SK-N-SH (cell line): Measurements from ENCODE around the gene FAM151A. TPM values are rescaled to one million over a fixed set of nuclear protein-coding genes. Genes with fewer than 3 reads are reported as not detected.

Source experiments
- CTCF ChIA-PET: fragments of 300-600, 350-600 bp; formaldehyde crosslinking; extraction: SDS; loops from one replicate; lab custom pipeline; 2021; lab: Yijun Ruan, JAX
- POLR2A ChIA-PET: fragments of 350-600 bp; sonication (Branson Sonifier 250); formaldehyde crosslinking; extraction: SDS; loops from one replicate; lab custom pipeline; 2020; ENCODE audit warnings: antibody characterized with exemption, inconsistent platforms; lab: Yijun Ruan, JAX
- DNase-seq: peaks from one replicate; pipeline ENCODE4 v3.0.0; 2012
- H2AFZ ChIP-seq: fragments of 200-600 bp; sonication (generic); 2 replicates; pipeline ENCODE4 v1.8.1; 2016; ENCODE audit warnings: antibody characterized with exemption, mild to moderate bottlenecking, low read depth
- H3F3A ChIP-seq: fragments of 200-600 bp; sonication (generic); replicated peaks from 2 replicates; pipeline ENCODE3; 2016; ENCODE audit warnings: antibody characterized with exemption, mild to moderate bottlenecking; ENCODE audit not compliant: insufficient read depth
- H3K27ac ChIP-seq, 2 experiments: fragments of 200-500 bp in 1 of 2; fragments of 200-600 bp in 1 of 2; sonication (Bioruptor generic) in 1 of 2; sonication (generic), shearing (Covaris generic) in 1 of 2; 2 replicates each; pipeline versions ENCODE4 v1.5.1 to v1.6.1; 2014 to 2016; ENCODE audit warnings: low read depth in 2 of 2, inconsistent platforms in 1 of 2, low read length in 1 of 2, mild to moderate bottlenecking in 1 of 2, mixed read lengths in 1 of 2
- H3K27me3 ChIP-seq: fragments of 200-600 bp; sonication (generic), shearing (Covaris generic); 2 replicates; pipeline ENCODE4 v1.6.1; 2016; ENCODE audit warnings: mixed run types; ENCODE audit not compliant: insufficient read depth
- H3K36me3 ChIP-seq, 2 experiments: fragments of 200-500 bp in 1 of 2; fragments of 200-600 bp in 1 of 2; sonication (Bioruptor generic) in 1 of 2; sonication (generic) in 1 of 2; replicated peaks in 1 of 2; 2 replicates each; pipeline versions ENCODE3 to v1.5.1; 2014 to 2016; ENCODE audit warnings: low read length in 1 of 2, mild to moderate bottlenecking in 1 of 2; ENCODE audit not compliant: insufficient read depth in 2 of 2, control insufficient read depth in 1 of 2
- H3K4me1 ChIP-seq, 2 experiments: fragments of 200-500 bp in 1 of 2; fragments of 200-600 bp in 1 of 2; sonication (Bioruptor generic) in 1 of 2; sonication (generic), shearing (Covaris generic) in 1 of 2; 2 replicates each; pipeline versions ENCODE4 v1.5.1 to v1.6.1; 2014 to 2016; ENCODE audit warnings: low read depth in 1 of 2, low read length in 1 of 2, mixed run types in 1 of 2; ENCODE audit not compliant: insufficient read depth in 2 of 2, control insufficient read depth in 1 of 2
- H3K4me2 ChIP-seq: fragments of 200-600 bp; sonication (generic), shearing (Covaris generic); 2 replicates; pipeline ENCODE4 v1.6.1; 2017; ENCODE audit warnings: mixed run types
- H3K4me3 ChIP-seq, 2 experiments: fragments of 200-500 bp in 1 of 2; fragments of 200-600 bp in 1 of 2; sonication (Bioruptor generic) in 1 of 2; sonication (generic), shearing (Covaris generic) in 1 of 2; 2 replicates each; pipeline versions ENCODE4 v1.5.1 to v1.8.1; 2014 to 2016; ENCODE audit warnings: low read depth in 2 of 2, inconsistent platforms in 1 of 2, low read length in 1 of 2, mild to moderate bottlenecking in 1 of 2, mixed read lengths in 1 of 2, moderate library complexity in 1 of 2
- H3K79me2 ChIP-seq: fragments of 200-600 bp; sonication (generic); 2 replicates; pipeline ENCODE4 v1.8.1; 2017; ENCODE audit warnings: mild to moderate bottlenecking; ENCODE audit not compliant: insufficient read depth
- H3K9ac ChIP-seq: fragments of 200-600 bp; sonication (generic); 2 replicates; pipeline ENCODE4 v1.6.1; 2017; ENCODE audit warnings: mixed run types
- H3K9me2 ChIP-seq: fragments of 200-600 bp; sonication (generic); 2 replicates; pipeline ENCODE4 v1.6.1; 2017; ENCODE audit warnings: mixed run types
- H3K9me3 ChIP-seq: fragments of 200-600 bp; sonication (generic); 2 replicates; pipeline ENCODE4 v1.6.1; 2017; ENCODE audit warnings: mixed run types, mild to moderate bottlenecking, moderate library complexity
- H4K20me1 ChIP-seq: fragments of 200-600 bp; sonication (generic); 2 replicates; pipeline ENCODE4 v1.6.1; 2017; ENCODE audit warnings: mild to moderate bottlenecking, mixed run types; ENCODE audit not compliant: insufficient read depth
- CHD2 ChIP-seq: fragments of 150-350 bp; IDR thresholded peaks from 2 replicates; pipeline ENCODE4 v1.6.1; 2018; ENCODE audit warnings: low read length; ENCODE audit not compliant: partially characterized antibody
- FOSL2 ChIP-seq: IDR thresholded peaks from 2 replicates; pipeline ENCODE4 v1.4.0; 2012; ENCODE audit warnings: low read depth, mild to moderate bottlenecking, moderate library complexity, borderline replicate concordance
- FOXJ3 ChIP-seq: sonication (generic); formaldehyde crosslinking; IDR thresholded peaks from 2 replicates; pipeline ENCODE4 v1.5.1; 2020; ENCODE audit warnings: mild to moderate bottlenecking, missing genetic modification reagents
- FOXM1 ChIP-seq: IDR thresholded peaks from 2 replicates; pipeline ENCODE4 v1.4.0; 2012; ENCODE audit warnings: low read depth, mild to moderate bottlenecking
- GATA2 ChIP-seq: sonication (generic); formaldehyde crosslinking; IDR thresholded peaks from 2 replicates; pipeline ENCODE4 v1.5.0; 2020; ENCODE audit warnings: mild to moderate bottlenecking, missing genetic modification reagents
- POLR2AphosphoS5 ChIP-seq: IDR thresholded peaks from 2 replicates; pipeline ENCODE4 v1.6.1; 2012; ENCODE audit warnings: low read depth, low read length
- RFX5 ChIP-seq: IDR thresholded peaks from 2 replicates; pipeline ENCODE4 v1.6.1; 2012; ENCODE audit warnings: mild to moderate bottlenecking, improper control_type of control experiment, low read length
- RXRA ChIP-seq: IDR thresholded peaks from 2 replicates; pipeline ENCODE4 v1.4.0; 2012; ENCODE audit warnings: low read depth, mild to moderate bottlenecking, borderline replicate concordance
- WGBS: methylation state at CpG from one replicate; pipeline ENCODE4 v1.1.6; 2017; ENCODE audit warnings: low lambda C conversion rate; 5-methylcytosine and 5-hydroxymethylcytosine counted together
- polyA plus RNA-seq, 3 experiments: library from polyadenylated mRNA; depleted of rRNA; stranded (reverse); fragments of >200 nt; gene quantifications; 2 replicates each; pipeline ENCODE4 v1.2.3, GENCODE V29; 2012
- TF ChIP-seq, protein P1 (sequence below): fragments of 200-600 bp; sonication (generic); IDR thresholded peaks from 2 replicates; pipeline ENCODE4 v1.6.1; 2017; ENCODE audit warnings: antibody characterized with exemption, mild to moderate bottlenecking, moderate library complexity
- TF ChIP-seq, protein P2 (sequence below): IDR thresholded peaks from 2 replicates; pipeline ENCODE4 v1.6.1; 2012; ENCODE audit warnings: mild to moderate bottlenecking, low read depth, low read length, moderate library complexity
- TF ChIP-seq, protein P3 (sequence below): IDR thresholded peaks from 2 replicates; pipeline ENCODE4 v1.4.0; 2012; ENCODE audit warnings: low read depth, borderline replicate concordance

Gene FAM151A
- polyA plus RNA-seq, 1 of the 3 experiments (the other 2 are of a cell fraction), result not detected

DNA sequence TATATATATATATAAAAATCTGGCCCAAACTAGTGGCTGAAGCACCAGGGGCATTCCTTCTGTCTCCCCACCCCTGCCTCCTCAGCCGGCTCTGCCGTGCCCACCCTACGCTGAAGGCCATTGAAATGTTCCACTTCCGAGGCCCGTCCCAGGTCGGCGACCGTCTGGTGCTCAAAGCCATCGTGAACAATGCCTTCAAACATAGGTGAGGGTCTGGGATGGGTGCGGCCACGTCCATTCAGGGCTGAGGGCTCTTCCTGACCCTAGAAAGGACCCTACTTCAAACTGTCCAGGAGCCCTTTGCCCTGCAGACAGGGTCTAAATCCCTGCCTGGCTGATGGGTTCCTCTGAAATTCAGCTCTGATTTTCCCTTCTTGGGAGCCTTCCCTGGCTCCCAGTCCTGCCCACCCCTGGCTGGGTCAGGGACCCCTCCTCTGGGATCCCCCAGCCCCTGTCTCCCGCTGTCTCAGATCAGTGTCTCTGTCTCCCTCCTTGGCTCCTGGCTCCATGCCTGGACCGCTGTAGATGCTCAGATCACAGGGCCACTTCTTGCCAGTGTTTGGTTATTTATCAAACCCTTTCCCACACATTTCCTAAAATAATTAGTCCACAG, 24.0 kb downstream of the FAM151A start:
- peaks cover 0 to 2% of the 10 kb centered on the region in 2 experiments; a peak in 1 of 4 replicates for H3K4me1 ChIP-seq
- no peaks in the 10 kb centered on the region for H3K79me2 ChIP-seq
- 100% methylated on average over 6 of the region's 13 CpGs for WGBS
- no peaks in the 10 kb centered on the region for H3K27me3 ChIP-seq
- H3K36me3 ChIP-seq, result peaks cover 0 to 9% of the 10 kb centered on the region in 2 experiments
- no peaks in the 10 kb centered on the region for H3K9me2 ChIP-seq
- no peak overlapping the region for H3K27ac ChIP-seq
- no peak overlapping the region for H3K9ac ChIP-seq
- no peaks in the 10 kb centered on the region for H3K9me3 ChIP-seq
- POLR2A ChIA-PET, result no interaction called here
- no peak overlapping the region for H3K4me3 ChIP-seq
- no peak for DNase-seq
- CTCF ChIA-PET, result interaction anchor here (1.0 kb wide), 1 partner anchor 9 kb away, joined by 3 read pairs; no protein-coding TSS in a partner anchor
- H3F3A ChIP-seq, result no peaks in the 10 kb centered on the region
- TF ChIP-seq POLR2AphosphoS5 (no peak), FOSL2 (no peak), RXRA (no peak), FOXJ3 (CRISPR knock-in tag) (no peak), RFX5 (no peak), FOXM1 (no peak)
- TF ChIP-seq, protein P1, sequence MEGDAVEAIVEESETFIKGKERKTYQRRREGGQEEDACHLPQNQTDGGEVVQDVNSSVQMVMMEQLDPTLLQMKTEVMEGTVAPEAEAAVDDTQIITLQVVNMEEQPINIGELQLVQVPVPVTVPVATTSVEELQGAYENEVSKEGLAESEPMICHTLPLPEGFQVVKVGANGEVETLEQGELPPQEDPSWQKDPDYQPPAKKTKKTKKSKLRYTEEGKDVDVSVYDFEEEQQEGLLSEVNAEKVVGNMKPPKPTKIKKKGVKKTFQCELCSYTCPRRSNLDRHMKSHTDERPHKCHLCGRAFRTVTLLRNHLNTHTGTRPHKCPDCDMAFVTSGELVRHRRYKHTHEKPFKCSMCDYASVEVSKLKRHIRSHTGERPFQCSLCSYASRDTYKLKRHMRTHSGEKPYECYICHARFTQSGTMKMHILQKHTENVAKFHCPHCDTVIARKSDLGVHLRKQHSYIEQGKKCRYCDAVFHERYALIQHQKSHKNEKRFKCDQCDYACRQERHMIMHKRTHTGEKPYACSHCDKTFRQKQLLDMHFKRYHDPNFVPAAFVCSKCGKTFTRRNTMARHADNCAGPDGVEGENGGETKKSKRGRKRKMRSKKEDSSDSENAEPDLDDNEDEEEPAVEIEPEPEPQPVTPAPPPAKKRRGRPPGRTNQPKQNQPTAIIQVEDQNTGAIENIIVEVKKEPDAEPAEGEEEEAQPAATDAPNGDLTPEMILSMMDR, result no peak
- TF ChIP-seq, protein P2, sequence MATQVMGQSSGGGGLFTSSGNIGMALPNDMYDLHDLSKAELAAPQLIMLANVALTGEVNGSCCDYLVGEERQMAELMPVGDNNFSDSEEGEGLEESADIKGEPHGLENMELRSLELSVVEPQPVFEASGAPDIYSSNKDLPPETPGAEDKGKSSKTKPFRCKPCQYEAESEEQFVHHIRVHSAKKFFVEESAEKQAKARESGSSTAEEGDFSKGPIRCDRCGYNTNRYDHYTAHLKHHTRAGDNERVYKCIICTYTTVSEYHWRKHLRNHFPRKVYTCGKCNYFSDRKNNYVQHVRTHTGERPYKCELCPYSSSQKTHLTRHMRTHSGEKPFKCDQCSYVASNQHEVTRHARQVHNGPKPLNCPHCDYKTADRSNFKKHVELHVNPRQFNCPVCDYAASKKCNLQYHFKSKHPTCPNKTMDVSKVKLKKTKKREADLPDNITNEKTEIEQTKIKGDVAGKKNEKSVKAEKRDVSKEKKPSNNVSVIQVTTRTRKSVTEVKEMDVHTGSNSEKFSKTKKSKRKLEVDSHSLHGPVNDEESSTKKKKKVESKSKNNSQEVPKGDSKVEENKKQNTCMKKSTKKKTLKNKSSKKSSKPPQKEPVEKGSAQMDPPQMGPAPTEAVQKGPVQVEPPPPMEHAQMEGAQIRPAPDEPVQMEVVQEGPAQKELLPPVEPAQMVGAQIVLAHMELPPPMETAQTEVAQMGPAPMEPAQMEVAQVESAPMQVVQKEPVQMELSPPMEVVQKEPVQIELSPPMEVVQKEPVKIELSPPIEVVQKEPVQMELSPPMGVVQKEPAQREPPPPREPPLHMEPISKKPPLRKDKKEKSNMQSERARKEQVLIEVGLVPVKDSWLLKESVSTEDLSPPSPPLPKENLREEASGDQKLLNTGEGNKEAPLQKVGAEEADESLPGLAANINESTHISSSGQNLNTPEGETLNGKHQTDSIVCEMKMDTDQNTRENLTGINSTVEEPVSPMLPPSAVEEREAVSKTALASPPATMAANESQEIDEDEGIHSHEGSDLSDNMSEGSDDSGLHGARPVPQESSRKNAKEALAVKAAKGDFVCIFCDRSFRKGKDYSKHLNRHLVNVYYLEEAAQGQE, result no peak
- no peak overlapping the region for H3K4me2 ChIP-seq
- H4K20me1 ChIP-seq, result no peaks in the 10 kb centered on the region
- no peak overlapping the region for H2AFZ ChIP-seq

DNA sequence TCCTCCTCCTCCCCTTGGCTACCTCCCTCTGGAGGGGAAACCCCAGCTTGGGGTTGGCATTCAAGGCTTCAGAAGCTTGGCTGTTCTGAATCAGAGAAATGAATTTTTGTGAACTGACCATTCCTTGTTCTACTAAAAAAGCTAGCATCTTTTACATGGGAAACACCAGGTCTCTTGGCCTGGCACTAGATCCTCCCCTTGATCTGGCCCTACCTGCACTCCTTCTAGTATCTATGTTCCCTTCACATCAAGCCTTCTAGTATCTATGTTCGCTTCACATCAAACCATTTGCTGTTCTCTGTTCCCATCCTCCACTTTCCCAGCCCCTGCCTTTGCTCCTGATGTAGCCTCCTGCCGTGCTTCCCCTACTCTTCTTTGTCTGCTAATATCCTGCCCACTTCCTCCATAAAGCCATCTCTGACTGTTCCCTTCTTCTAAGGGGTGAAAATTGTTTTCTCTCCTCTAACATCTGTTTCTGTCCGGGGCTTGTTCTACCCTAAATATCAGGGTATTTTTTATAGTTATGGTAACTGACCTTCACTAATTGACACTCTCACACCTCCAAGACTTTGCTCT, 25.8 kb downstream of the FAM151A start:
- H3K79me2 ChIP-seq, result no peaks in the 10 kb centered on the region
- H3K9ac ChIP-seq, result no peak overlapping the region
- H3K4me3 ChIP-seq, result no peak overlapping the region
- CTCF ChIA-PET, result no interaction called here
- no peak overlapping the region for H2AFZ ChIP-seq
- H3K27me3 ChIP-seq, result no peaks in the 10 kb centered on the region
- H3K36me3 ChIP-seq, result peaks cover 0 to 11% of the 10 kb centered on the region in 2 experiments
- TF ChIP-seq, protein P3, sequence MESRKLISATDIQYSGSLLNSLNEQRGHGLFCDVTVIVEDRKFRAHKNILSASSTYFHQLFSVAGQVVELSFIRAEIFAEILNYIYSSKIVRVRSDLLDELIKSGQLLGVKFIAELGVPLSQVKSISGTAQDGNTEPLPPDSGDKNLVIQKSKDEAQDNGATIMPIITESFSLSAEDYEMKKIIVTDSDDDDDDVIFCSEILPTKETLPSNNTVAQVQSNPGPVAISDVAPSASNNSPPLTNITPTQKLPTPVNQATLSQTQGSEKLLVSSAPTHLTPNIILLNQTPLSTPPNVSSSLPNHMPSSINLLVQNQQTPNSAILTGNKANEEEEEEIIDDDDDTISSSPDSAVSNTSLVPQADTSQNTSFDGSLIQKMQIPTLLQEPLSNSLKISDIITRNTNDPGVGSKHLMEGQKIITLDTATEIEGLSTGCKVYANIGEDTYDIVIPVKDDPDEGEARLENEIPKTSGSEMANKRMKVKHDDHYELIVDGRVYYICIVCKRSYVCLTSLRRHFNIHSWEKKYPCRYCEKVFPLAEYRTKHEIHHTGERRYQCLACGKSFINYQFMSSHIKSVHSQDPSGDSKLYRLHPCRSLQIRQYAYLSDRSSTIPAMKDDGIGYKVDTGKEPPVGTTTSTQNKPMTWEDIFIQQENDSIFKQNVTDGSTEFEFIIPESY, result no peak
- no peak for TF ChIP-seq FOSL2
- TF ChIP-seq GATA2 (CRISPR knock-in tag), result no peak
- TF ChIP-seq CHD2, result no peak
- no peak for DNase-seq
- no peaks in the 10 kb centered on the region for H3K9me3 ChIP-seq
- H3K27ac ChIP-seq, result no peak overlapping the region
- 87% methylated on average over 3 of the region's 3 CpGs for whole genome bisulfite sequencing
- POLR2A ChIA-PET, result no interaction called here
- no peak overlapping the region for H3K4me2 ChIP-seq
- H3K9me2 ChIP-seq, result no peaks in the 10 kb centered on the region
- H3K4me1 ChIP-seq, result no peaks in the 10 kb centered on the region
- no peaks in the 10 kb centered on the region for H4K20me1 ChIP-seq
- H3F3A ChIP-seq, result no peaks in the 10 kb centered on the region
